Esophagus muscularis mucosa (tissue), 3 donors: ENCODE data around the gene DDRGK1.

Experiments
- CTCF ChIP-seq, 3 experiments: fragments of 200-600 bp in 2 of 3; fragments of 450-650 bp in 1 of 3; sonication (generic) in 2 of 3; IDR thresholded peaks; one replicate each; pipeline ENCODE4 v1.5.1; 2017 to 2019; ENCODE audit warnings: antibody characterized with exemption in 3 of 3, mild to moderate bottlenecking in 2 of 3, moderate library complexity in 1 of 3
- POLR2A ChIP-seq: fragments of 450-650 bp; IDR thresholded peaks from one replicate; pipeline ENCODE4 v1.6.1; 2017; ENCODE audit warnings: antibody characterized with exemption, moderate library complexity, mild to moderate bottlenecking, low read depth
- POLR2AphosphoS5 ChIP-seq, 2 donors: sonication (generic); formaldehyde crosslinking; IDR thresholded peaks; one replicate each; pipeline ENCODE4 v1.6.1; 2017; ENCODE audit warnings: antibody characterized with exemption in 2 of 2

DNA sequence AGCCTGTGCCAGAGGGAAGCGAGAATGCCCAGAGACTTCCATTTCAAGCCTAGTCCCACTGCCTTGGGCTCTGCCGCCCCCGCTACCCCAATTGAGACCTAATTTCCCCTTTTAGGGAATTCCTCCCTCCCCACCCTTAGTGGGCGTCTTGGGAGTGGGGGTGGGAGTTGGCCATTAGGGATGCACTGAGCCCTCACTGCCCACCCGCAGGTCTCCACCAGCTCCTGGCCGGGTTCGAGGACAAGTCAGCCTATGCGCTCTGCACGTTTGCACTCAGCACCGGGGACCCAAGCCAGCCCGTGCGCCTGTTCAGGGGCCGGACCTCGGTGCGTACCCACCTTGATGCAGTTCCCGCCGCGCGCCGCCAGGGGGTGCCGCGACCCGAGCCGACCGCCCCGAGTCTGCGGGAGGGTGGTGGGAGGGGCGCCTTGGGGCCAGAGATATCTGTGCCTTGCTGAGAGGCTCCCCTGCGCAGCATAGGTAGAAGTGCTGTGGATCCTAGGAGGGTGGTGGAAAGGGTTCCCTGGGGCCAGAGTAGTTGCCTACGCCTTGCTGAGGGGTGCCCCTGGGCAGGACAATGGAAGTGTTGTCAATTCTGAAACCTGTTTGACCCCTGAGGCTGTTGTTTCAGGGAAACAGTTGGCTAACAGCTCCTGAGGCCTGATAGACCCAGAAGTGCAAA is 14.0 kb upstream of the DDRGK1 start:
- TF ChIP-seq CTCF (IDR thresholded peaks at IDR 0.05) (peak; percentile 61 to 95 (median 77)), POLR2A (no peak), POLR2AphosphoS5 (IDR thresholded peaks at IDR 0.05) (no peak)
